Neural progenitor cell (in vitro differentiated cells): ENCODE results near the gene RAPGEF2. TPM values are rescaled to one million over a fixed set of nuclear protein-coding genes. Genes with fewer than 3 reads are reported as not detected.

Experiments used
- DNase-seq: peaks from one replicate; pipeline ENCODE4 v3.0.0-alpha.2; 2016; ENCODE audit warnings: low spot score
- H2AFZ ChIP-seq: fragments of 200-600 bp; sonication (generic); replicated peaks from 2 replicates; pipeline ENCODE4 v1.6.1; 2016; ENCODE audit warnings: antibody characterized with exemption
- H3F3A ChIP-seq: fragments of 200-600 bp; sonication (generic); 2 replicates; pipeline ENCODE4 v1.6.1; 2016; ENCODE audit warnings: antibody characterized with exemption, low read depth
- H3K27ac ChIP-seq: fragments of 200-600 bp; sonication (generic); 2 replicates; pipeline ENCODE4 v1.5.1; 2016; ENCODE audit warnings: mild to moderate bottlenecking
- H3K27me3 ChIP-seq: fragments of 200-600 bp; sonication (generic); 2 replicates; pipeline ENCODE4 v1.6.1; 2016; ENCODE audit warnings: mild to moderate bottlenecking, moderate library complexity
- H3K36me3 ChIP-seq: fragments of 200-600 bp; sonication (generic); 2 replicates; pipeline ENCODE4 v1.5.1; 2016
- H3K4me1 ChIP-seq: fragments of 200-600 bp; sonication (generic); 2 replicates; pipeline ENCODE4 v1.6.1; 2016; ENCODE audit warnings: mixed run types
- H3K4me2 ChIP-seq: fragments of 200-600 bp; sonication (generic); 2 replicates; pipeline ENCODE4 v1.6.1; 2016
- H3K4me3 ChIP-seq: fragments of 200-600 bp; sonication (generic); 2 replicates; pipeline ENCODE4 v1.5.1; 2016
- H3K79me2 ChIP-seq: fragments of 200-600 bp; sonication (generic); 2 replicates; pipeline ENCODE4 v1.6.1; 2016; ENCODE audit warnings: low read depth
- H3K9ac ChIP-seq: fragments of 200-600 bp; sonication (generic); 2 replicates; pipeline ENCODE4 v1.6.1; 2016
- H3K9me3 ChIP-seq: fragments of 200-600 bp; sonication (generic); 2 replicates; pipeline ENCODE4 v1.5.1; 2016; ENCODE audit warnings: low read depth
- H4K20me1 ChIP-seq: fragments of 200-600 bp; sonication (generic); 2 replicates; pipeline ENCODE4 v1.6.1; 2016; ENCODE audit warnings: low read depth
- H3K27ac Mint-ChIP-seq: 3 replicates; pipeline ENCODE4 v1.8.0; 2021; ENCODE audit warnings: mixed read lengths
- H3K27me3 Mint-ChIP-seq: 2 replicates; pipeline ENCODE4 v1.8.0; 2022; ENCODE audit warnings: low read depth, mild to moderate bottlenecking, inconsistent platforms, moderate library complexity, mixed read lengths; ENCODE audit not compliant: insufficient read depth
- H3K36me3 Mint-ChIP-seq: 3 replicates; pipeline ENCODE4 v1.8.0; 2021; ENCODE audit warnings: mixed read lengths
- H3K4me1 Mint-ChIP-seq: 3 replicates; pipeline ENCODE4 v1.8.0; 2021; ENCODE audit warnings: mixed read lengths
- H3K4me3 Mint-ChIP-seq: 3 replicates; pipeline ENCODE4 v1.8.0; 2021; ENCODE audit warnings: mild to moderate bottlenecking, moderate library complexity, mixed read lengths
- H3K9me3 Mint-ChIP-seq: 3 replicates; pipeline ENCODE4 v1.8.0; 2020; ENCODE audit warnings: mixed read lengths
- CTCF ChIP-seq: fragments of 200-600 bp; sonication (generic); IDR thresholded peaks from 2 replicates; pipeline ENCODE4 v1.5.1; 2017; ENCODE audit warnings: antibody characterized with exemption, mild to moderate bottlenecking
- EZH2 ChIP-seq: fragments of 200-600 bp; sonication (generic); IDR thresholded peaks from 2 replicates; pipeline ENCODE4 v1.6.1; 2017; ENCODE audit warnings: antibody characterized with exemption, mild to moderate bottlenecking, moderate library complexity
- EZH2phosphoT487 ChIP-seq: fragments of 200-600 bp; sonication (generic); IDR thresholded peaks from 2 replicates; pipeline ENCODE4 v1.6.1; 2017; ENCODE audit warnings: antibody characterized with exemption
- total RNA-seq: library from RNA; depleted of rRNA; stranded (reverse); fragments of >200 nt; gene quantifications from 2 replicates; pipeline ENCODE4 v1.2.3, GENCODE V29; 2015; ENCODE audit warnings: low replicate concordance

RAPGEF2 gene
- total RNA-seq, 1 donor from 2014 or later: 70.4 TPM

- Mint-ChIP-seq H3K4me3 (no peak overlapping the region), H3K9me3 (no peaks in the 10 kb centered on the region), H3K27ac (no peak overlapping the region), H3K27me3 (no peaks in the 10 kb centered on the region), H3K4me1 (no peaks in the 10 kb centered on the region), H3K36me3 (peaks cover 33% of the 10 kb centered on the region)
- Histone ChIP-seq H3K27ac (no peak overlapping the region), H2AFZ (no peak overlapping the region), H3K9ac (no peak overlapping the region), H3K4me1 (no peaks in the 10 kb centered on the region), H4K20me1 (no peaks in the 10 kb centered on the region), H3F3A (no peaks in the 10 kb centered on the region), H3K4me3 (no peak overlapping the region), H3K36me3 (peaks cover 14% of the 10 kb centered on the region), H3K4me2 (no peak overlapping the region), H3K79me2 (no peaks in the 10 kb centered on the region), H3K9me3 (no peaks in the 10 kb centered on the region), H3K27me3 (no peaks in the 10 kb centered on the region)
- no peak for TF ChIP-seq CTCF
- no peak for TF ChIP-seq EZH2phosphoT487
- no peak for TF ChIP-seq EZH2
- no peak for DNase-seq
Observed at GRCh38 chr4:159337041-159337440, 234.2 kb downstream of the RAPGEF2 start.

DNA sequence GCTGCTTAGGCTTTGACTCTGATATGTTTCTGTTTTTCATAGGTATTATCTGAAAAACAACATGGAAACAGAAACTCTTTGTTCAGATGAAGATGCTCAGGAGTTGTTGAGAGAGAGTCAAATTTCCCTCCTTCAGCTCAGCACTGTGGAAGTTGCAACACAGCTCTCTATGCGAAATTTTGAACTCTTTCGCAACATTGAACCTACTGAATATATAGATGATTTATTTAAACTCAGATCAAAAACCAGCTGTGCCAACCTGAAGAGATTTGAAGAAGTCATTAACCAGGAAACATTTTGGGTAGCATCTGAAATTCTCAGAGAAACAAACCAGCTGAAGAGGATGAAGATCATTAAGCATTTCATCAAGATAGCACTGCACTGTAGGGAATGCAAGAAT lies 238.6 kb downstream of the RAPGEF2 start:
- no peak for DNase-seq
- Mint-ChIP-seq H3K36me3 (peaks cover 39% of the 10 kb centered on the region), H3K27me3 (no peaks in the 10 kb centered on the region), H3K27ac (no peak overlapping the region), H3K9me3 (no peaks in the 10 kb centered on the region), H3K4me1 (no peaks in the 10 kb centered on the region), H3K4me3 (no peak overlapping the region)
- Histone ChIP-seq H3K9ac (no peak overlapping the region), H2AFZ (no peak overlapping the region), H4K20me1 (no peaks in the 10 kb centered on the region), H3K27me3 (no peaks in the 10 kb centered on the region), H3K79me2 (no peaks in the 10 kb centered on the region), H3K27ac (no peak overlapping the region), H3F3A (no peaks in the 10 kb centered on the region), H3K4me2 (no peak overlapping the region), H3K4me1 (no peaks in the 10 kb centered on the region), H3K4me3 (no peak overlapping the region), H3K36me3 (peaks cover 8% of the 10 kb centered on the region), H3K9me3 (no peaks in the 10 kb centered on the region)
- no peak for TF ChIP-seq EZH2
- no peak for TF ChIP-seq CTCF
- no peak for TF ChIP-seq EZH2phosphoT487

DNA sequence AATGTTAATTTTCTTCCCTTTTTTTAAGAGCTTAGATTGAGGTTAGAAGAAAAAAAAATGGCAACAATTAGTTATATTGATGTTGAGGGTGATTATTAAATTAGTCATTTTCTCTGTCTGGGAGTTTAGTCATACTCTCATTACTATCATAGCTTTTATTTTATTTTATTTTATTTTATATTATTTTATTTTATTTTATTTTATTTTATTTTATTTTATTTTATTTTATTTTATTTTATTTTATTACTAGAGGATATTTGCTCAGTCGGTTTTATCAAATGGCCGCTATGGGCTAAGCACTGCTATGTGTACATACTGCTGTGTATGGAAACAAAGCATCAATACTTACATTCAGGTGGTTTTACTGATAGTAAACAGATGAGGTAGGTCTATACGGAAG lies 239.5 kb downstream of the RAPGEF2 start:
- TF ChIP-seq EZH2phosphoT487 (no peak), EZH2 (no peak), CTCF (no peak)
- Mint-ChIP-seq H3K9me3 (no peaks in the 10 kb centered on the region), H3K27ac (no peak overlapping the region), H3K36me3 (peaks cover 45% of the 10 kb centered on the region), H3K27me3 (no peaks in the 10 kb centered on the region), H3K4me3 (no peak overlapping the region), H3K4me1 (no peaks in the 10 kb centered on the region)
- no peak for DNase-seq
- Histone ChIP-seq H2AFZ (no peak overlapping the region), H3K4me2 (no peak overlapping the region), H3K27ac (no peak overlapping the region), H3K36me3 (peaks cover 8% of the 10 kb centered on the region), H3K27me3 (no peaks in the 10 kb centered on the region), H3K9me3 (no peaks in the 10 kb centered on the region), H3F3A (no peaks in the 10 kb centered on the region), H3K9ac (no peak overlapping the region), H3K4me1 (no peaks in the 10 kb centered on the region), H3K4me3 (no peak overlapping the region), H3K79me2 (no peaks in the 10 kb centered on the region), H4K20me1 (no peaks in the 10 kb centered on the region)

DNA sequence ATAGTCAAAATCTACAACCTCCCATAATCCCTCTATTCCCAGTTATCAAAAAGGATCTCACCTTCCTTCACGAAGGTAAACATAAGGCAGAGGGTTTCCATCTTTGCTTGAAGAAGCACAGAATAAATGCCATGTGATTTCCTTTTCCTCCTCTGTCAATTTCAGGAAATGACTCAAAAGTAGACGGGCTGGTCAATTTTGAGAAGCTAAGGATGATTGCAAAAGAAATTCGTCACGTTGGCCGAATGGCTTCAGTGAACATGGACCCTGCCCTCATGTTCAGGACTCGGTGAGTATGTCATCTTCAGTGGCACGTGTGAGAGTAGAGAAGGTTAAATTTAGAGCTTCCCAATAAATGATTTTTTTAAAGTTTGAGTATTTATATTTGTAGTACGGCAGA lies 240.2 kb downstream of the RAPGEF2 start:
- H3K27ac ChIP-seq: no peak overlapping the region
- H3F3A ChIP-seq: no peaks in the 10 kb centered on the region
- no peaks in the 10 kb centered on the region for H3K9me3 ChIP-seq
- H3K9ac ChIP-seq: no peak overlapping the region
- H3K27me3 ChIP-seq: no peaks in the 10 kb centered on the region
- H3K36me3 ChIP-seq: peaks cover 8% of the 10 kb centered on the region
- Mint-ChIP-seq H3K4me3 (no peak overlapping the region), H3K27ac (no peak overlapping the region), H3K9me3 (no peaks in the 10 kb centered on the region), H3K4me1 (no peaks in the 10 kb centered on the region), H3K36me3 (peaks cover 47% of the 10 kb centered on the region), H3K27me3 (no peaks in the 10 kb centered on the region)
- H2AFZ ChIP-seq: no peak overlapping the region
- no peak overlapping the region for H3K4me3 ChIP-seq
- H3K79me2 ChIP-seq: no peaks in the 10 kb centered on the region
- no peak overlapping the region for H3K4me2 ChIP-seq
- no peak for DNase-seq
- TF ChIP-seq EZH2phosphoT487 (no peak), EZH2 (no peak), CTCF (no peak)
- no peaks in the 10 kb centered on the region for H3K4me1 ChIP-seq
- no peaks in the 10 kb centered on the region for H4K20me1 ChIP-seq
